CD14-positive monocyte (primary cell): Measurements from ENCODE around the gene HOXB1. TPM values are rescaled to one million over a fixed set of nuclear protein-coding genes. Genes with fewer than 3 reads are reported as not detected.

Experiments
- DNase-seq, 3 donors: peaks; one replicate each; pipeline ENCODE4 v3.0.0-alpha.2; 2011 to 2022
- H2AFZ ChIP-seq: 2 replicates; pipeline ENCODE4 v1.6.0; 2012; ENCODE audit warnings: mild to moderate bottlenecking, low read depth, low read length, inconsistent platforms; ENCODE audit not compliant: insufficient read depth, poor library complexity, severe bottlenecking
- H3K27ac ChIP-seq, 2 donors: 1 replicate in 1 of 2; 2 replicates in 1 of 2; pipeline ENCODE4 v1.5.1; 2012 to 2013; ENCODE audit warnings: low read length in 2 of 2, control low read depth in 1 of 2, inconsistent platforms in 1 of 2, low read depth in 1 of 2, mild to moderate bottlenecking in 1 of 2
- H3K27me3 ChIP-seq, 2 donors: one replicate each; pipeline versions ENCODE4 v1.6.0 to v1.6.1; 2011 to 2013; ENCODE audit warnings: low read length in 2 of 2; ENCODE audit not compliant: control insufficient read depth in 2 of 2, insufficient read depth in 2 of 2
- H3K36me3 ChIP-seq, 2 donors: replicated peaks in 1 of 2; 1 replicate in 1 of 2; 2 replicates in 1 of 2; pipeline versions ENCODE4 v1.5.1 to v1.6.1; 2012 to 2013; ENCODE audit warnings: low read length in 2 of 2, control low read depth in 1 of 2, inconsistent platforms in 1 of 2, mild to moderate bottlenecking in 1 of 2; ENCODE audit not compliant: insufficient read depth in 2 of 2, control insufficient read depth in 1 of 2
- H3K4me1 ChIP-seq, 2 donors: 1 replicate in 1 of 2; 2 replicates in 1 of 2; pipeline versions ENCODE4 v1.5.1 to v1.6.1; 2012 to 2013; ENCODE audit warnings: low read length in 2 of 2, control low read depth in 1 of 2, inconsistent platforms in 1 of 2, mild to moderate bottlenecking in 1 of 2, moderate library complexity in 1 of 2; ENCODE audit not compliant: insufficient read depth in 2 of 2, control insufficient read depth in 1 of 2
- H3K4me2 ChIP-seq: replicated peaks from 2 replicates; pipeline ENCODE3; 2012; ENCODE audit warnings: low read length, moderate library complexity, mild to moderate bottlenecking; ENCODE audit not compliant: poor library complexity, severe bottlenecking; ENCODE audit errors: extremely low read depth
- H3K4me3 ChIP-seq, 3 experiments: fragments of 200-600 bp in 1 of 3; sonication (generic) in 1 of 3; replicated peaks in 1 of 3; 1 replicate in 2 of 3; 2 replicates in 1 of 3; pipeline ENCODE4 v1.5.1; 2011 to 2013; ENCODE audit warnings: low read length in 3 of 3, mild to moderate bottlenecking in 3 of 3, control low read depth in 2 of 3, low read depth in 2 of 3, inconsistent platforms in 1 of 3, moderate library complexity in 1 of 3
- H3K79me2 ChIP-seq: 2 replicates; pipeline ENCODE4 v1.6.0; 2012; ENCODE audit warnings: mild to moderate bottlenecking, control low read depth, inconsistent platforms, low read length, moderate library complexity; ENCODE audit not compliant: insufficient read depth
- H3K9ac ChIP-seq: 2 replicates; pipeline ENCODE4 v1.6.0; 2017; ENCODE audit warnings: low read length, mild to moderate bottlenecking; ENCODE audit not compliant: insufficient read depth, poor library complexity, severe bottlenecking
- H3K9me3 ChIP-seq, 2 donors: replicated peaks in 1 of 2; 1 replicate in 1 of 2; 2 replicates in 1 of 2; pipeline versions ENCODE4 v1.5.1 to v1.6.1; 2012 to 2013; ENCODE audit warnings: low read length in 2 of 2, control low read depth in 1 of 2; ENCODE audit not compliant: control insufficient read depth in 1 of 2, insufficient read depth in 1 of 2
- H4K20me1 ChIP-seq: 2 replicates; pipeline ENCODE4 v1.6.0; 2012; ENCODE audit warnings: mild to moderate bottlenecking, low read length, control low read depth, moderate library complexity; ENCODE audit not compliant: insufficient read depth
- H3K27ac Mint-ChIP-seq, 7 donors: one replicate each; pipeline ENCODE4 v1.8.0; 2020; ENCODE audit warnings: mild to moderate bottlenecking in 7 of 7, mixed read lengths in 7 of 7, moderate library complexity in 6 of 7, inconsistent platforms in 2 of 7
- H3K27me3 Mint-ChIP-seq, 3 donors: one replicate each; pipeline ENCODE4 v1.8.0; 2021 to 2022; ENCODE audit warnings: low read depth in 3 of 3, mild to moderate bottlenecking in 3 of 3, mixed read lengths in 3 of 3, moderate library complexity in 3 of 3, inconsistent platforms in 1 of 3
- H3K36me3 Mint-ChIP-seq, 2 donors: one replicate each; pipeline ENCODE4 v1.8.0; 2020; ENCODE audit warnings: mixed read lengths in 2 of 2, inconsistent platforms in 1 of 2, mild to moderate bottlenecking in 1 of 2
- H3K4me1 Mint-ChIP-seq: one replicate; pipeline ENCODE4 v1.8.0; 2020; ENCODE audit warnings: mild to moderate bottlenecking, mixed read lengths
- H3K4me3 Mint-ChIP-seq, 2 donors: one replicate each; pipeline ENCODE4 v1.8.0; 2020; ENCODE audit warnings: mild to moderate bottlenecking in 2 of 2, mixed read lengths in 2 of 2, moderate library complexity in 1 of 2
- H3K9me3 Mint-ChIP-seq, 7 donors: one replicate each; pipeline ENCODE4 v1.8.0; 2020 to 2022; ENCODE audit warnings: mixed read lengths in 7 of 7, mild to moderate bottlenecking in 6 of 7, moderate library complexity in 6 of 7, inconsistent platforms in 2 of 7
- WGBS: methylation state at CpG from one replicate; pipeline ENCODE4 v1.1.5; 2013; ENCODE audit warnings: missing lambda C conversion rate; ENCODE audit not compliant: insufficient coverage; 5-methylcytosine and 5-hydroxymethylcytosine counted together
- intact Hi-C, 2 donors: fragments of 100-400 bp; cut with micrococcal nuclease; formaldehyde crosslinking; loops; one replicate each; pipeline versions ENCODE4 v1.15.0 to v1.15.1; 2023
- polyA plus RNA-seq, 3 donors: library from polyadenylated mRNA; depleted of rRNA in 1 of 3; unstranded in 2 of 3; stranded (reverse) in 1 of 3; fragments of 300-500 nt in 2 of 3; fragments of >200 nt in 1 of 3; fragmentation: Illumina TruSeq in 2 of 3; gene quantifications; 1 replicate in 2 of 3; 2 replicates in 1 of 3; pipeline ENCODE4 v1.2.3, GENCODE V29; 2012 to 2021
- TF ChIP-seq, protein P1 (sequence below): fragments of 200-600 bp; IDR thresholded peaks from one replicate; pipeline ENCODE4 v1.8.0; 2022; ENCODE audit warnings: antibody characterized with exemption, mild to moderate bottlenecking

HOXB1 gene
- polyA plus RNA-seq, 3 donors, result not detected

DNA sequence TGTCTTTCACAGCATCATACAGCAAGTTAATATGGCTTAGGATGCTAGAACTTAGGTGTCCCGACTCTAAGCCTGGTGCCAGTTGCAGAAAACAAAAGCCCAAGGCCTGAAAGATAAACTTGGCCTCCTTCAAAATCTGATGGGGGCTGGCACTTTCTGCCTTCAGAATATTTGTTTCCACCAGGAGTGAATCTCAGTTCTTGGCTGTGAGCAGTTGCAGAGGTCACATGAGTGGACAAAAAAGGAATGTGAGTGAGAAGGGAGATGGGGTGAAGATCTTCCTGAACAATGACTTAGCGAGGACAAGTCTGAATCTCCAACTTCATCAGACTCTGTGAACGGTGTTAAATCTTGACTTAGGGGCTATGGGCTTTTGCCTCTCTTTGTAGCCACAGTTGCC lies 46.6 kb downstream of the HOXB1 start:
- Mint-ChIP-seq H3K27ac (no peak overlapping the region), H3K9me3 (no peaks in the 10 kb centered on the region)
- H3K4me2 ChIP-seq, result no peak overlapping the region

DNA sequence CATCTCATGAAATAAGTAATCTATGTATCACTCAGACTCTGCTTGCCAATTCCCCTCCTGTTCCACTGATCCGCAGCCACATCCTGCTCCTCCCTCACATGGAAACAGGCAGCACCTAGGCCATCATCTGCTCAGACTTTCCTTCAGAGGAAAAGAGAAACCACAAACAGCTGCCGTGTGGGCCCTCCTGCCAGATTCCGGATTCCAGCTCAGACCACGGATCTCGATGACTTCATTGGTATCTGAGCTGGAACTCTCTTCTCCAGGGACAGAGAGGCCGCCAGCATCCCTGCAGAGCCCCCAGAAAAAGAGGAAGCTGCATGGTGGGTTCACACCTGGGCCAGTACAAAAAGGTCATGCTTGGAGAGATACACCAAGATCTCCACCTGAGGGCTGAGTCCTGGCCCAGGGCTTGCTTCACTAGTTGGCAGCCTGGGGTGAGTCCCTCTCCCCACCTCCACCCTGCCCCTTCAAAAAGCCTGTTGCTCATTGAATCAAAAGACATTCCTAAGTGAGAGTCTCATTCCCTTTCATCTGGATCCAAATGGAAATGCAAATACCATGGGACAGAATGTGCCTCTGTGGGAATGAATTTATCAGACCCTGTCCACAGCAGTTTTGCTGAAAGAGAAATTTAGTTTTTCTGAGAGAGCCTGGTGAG lies 47.2 kb downstream of the HOXB1 start:
- DNase-seq, result no peak
- H4K20me1 ChIP-seq, result no peaks in the 10 kb centered on the region
- no peaks in the 10 kb centered on the region for H3K79me2 ChIP-seq
- H3K4me1 ChIP-seq, result no peaks in the 10 kb centered on the region
- TF ChIP-seq, protein P1, sequence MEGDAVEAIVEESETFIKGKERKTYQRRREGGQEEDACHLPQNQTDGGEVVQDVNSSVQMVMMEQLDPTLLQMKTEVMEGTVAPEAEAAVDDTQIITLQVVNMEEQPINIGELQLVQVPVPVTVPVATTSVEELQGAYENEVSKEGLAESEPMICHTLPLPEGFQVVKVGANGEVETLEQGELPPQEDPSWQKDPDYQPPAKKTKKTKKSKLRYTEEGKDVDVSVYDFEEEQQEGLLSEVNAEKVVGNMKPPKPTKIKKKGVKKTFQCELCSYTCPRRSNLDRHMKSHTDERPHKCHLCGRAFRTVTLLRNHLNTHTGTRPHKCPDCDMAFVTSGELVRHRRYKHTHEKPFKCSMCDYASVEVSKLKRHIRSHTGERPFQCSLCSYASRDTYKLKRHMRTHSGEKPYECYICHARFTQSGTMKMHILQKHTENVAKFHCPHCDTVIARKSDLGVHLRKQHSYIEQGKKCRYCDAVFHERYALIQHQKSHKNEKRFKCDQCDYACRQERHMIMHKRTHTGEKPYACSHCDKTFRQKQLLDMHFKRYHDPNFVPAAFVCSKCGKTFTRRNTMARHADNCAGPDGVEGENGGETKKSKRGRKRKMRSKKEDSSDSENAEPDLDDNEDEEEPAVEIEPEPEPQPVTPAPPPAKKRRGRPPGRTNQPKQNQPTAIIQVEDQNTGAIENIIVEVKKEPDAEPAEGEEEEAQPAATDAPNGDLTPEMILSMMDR, result no peak
- no peaks in the 10 kb centered on the region for H3K9me3 Mint-ChIP-seq
- H2AFZ ChIP-seq, result no peak overlapping the region
- no peaks in the 10 kb centered on the region for H3K9me3 ChIP-seq
- no peak overlapping the region for H3K4me2 ChIP-seq
- H3K4me1 Mint-ChIP-seq, result peaks cover 3% of the 10 kb centered on the region
- H3K36me3 Mint-ChIP-seq, result no peaks in the 10 kb centered on the region
- H3K9ac ChIP-seq, result no peak overlapping the region
- no peaks in the 10 kb centered on the region for H3K36me3 ChIP-seq
- intact Hi-C loops, result no loop called here
- H3K4me3 Mint-ChIP-seq, result peak overlapping the region in 1 of 2 donors; percentile 57
- H3K27me3 ChIP-seq, result peaks cover 4 to 15% of the 10 kb centered on the region in 2 donors
- H3K27ac Mint-ChIP-seq, result no peak overlapping the region
- H3K27ac ChIP-seq, result no peak overlapping the region
- peaks cover 30 to 39% (median 32%) of the 10 kb centered on the region in 3 donors for H3K27me3 Mint-ChIP-seq
- no peak overlapping the region for H3K4me3 ChIP-seq
- 0% methylated on average over 6 of the region's 6 CpGs for WGBS

More for the DNA sequence above, 46.6 kb downstream of the HOXB1 start:
- Histone ChIP-seq H4K20me1 (no peaks in the 10 kb centered on the region), H3K27me3 (peaks cover 4 to 20% of the 10 kb centered on the region in 2 donors), H3K27ac (no peak overlapping the region), H3K36me3 (no peaks in the 10 kb centered on the region), H3K79me2 (no peaks in the 10 kb centered on the region), H3K4me3 (no peak overlapping the region), H3K9ac (no peak overlapping the region), H3K9me3 (no peaks in the 10 kb centered on the region), H2AFZ (no peak overlapping the region), H3K4me1 (no peaks in the 10 kb centered on the region)
- no peaks in the 10 kb centered on the region for H3K36me3 Mint-ChIP-seq
- WGBS, result 90% methylated on average over 2 of the region's 3 CpGs
- no peak overlapping the region for H3K4me3 Mint-ChIP-seq
- DNase-seq, result no peak
- TF ChIP-seq, protein P1, result no peak
- H3K27me3 Mint-ChIP-seq, result peaks cover 33 to 45% (median 36%) of the 10 kb centered on the region in 3 donors
- H3K4me1 Mint-ChIP-seq, result peaks cover 3% of the 10 kb centered on the region
- intact Hi-C loops, result no loop called here
